Osteocyte (in vitro differentiated cells): ENCODE results near the gene TIAM2. TPM values are rescaled to one million over a fixed set of nuclear protein-coding genes. Genes with fewer than 3 reads are reported as not detected.
"Not testable (repeated sequence)": the region's sequence is repeated elsewhere in the genome, so short reads cannot be mapped to it uniquely, and the experiment has no call there.

Source experiments
- DNase-seq: peaks from one replicate; pipeline ENCODE4 v3.0.0; 2021; ENCODE audit warnings: mixed read lengths; ENCODE audit not compliant: unreplicated experiment; ENCODE audit errors: extremely low spot score
- H3K27ac Mint-ChIP-seq: one replicate; pipeline ENCODE4 v1.8.0; 2021; ENCODE audit warnings: mild to moderate bottlenecking, mixed read lengths; ENCODE audit not compliant: unreplicated experiment
- H3K27me3 Mint-ChIP-seq: one replicate; pipeline ENCODE4 v1.8.0; 2021; ENCODE audit warnings: mixed read lengths; ENCODE audit not compliant: unreplicated experiment
- H3K36me3 Mint-ChIP-seq: one replicate; pipeline ENCODE4 v1.8.0; 2021; ENCODE audit warnings: mixed read lengths; ENCODE audit not compliant: unreplicated experiment
- H3K4me1 Mint-ChIP-seq: one replicate; pipeline ENCODE4 v1.8.0; 2021; ENCODE audit warnings: mixed read lengths; ENCODE audit not compliant: unreplicated experiment
- H3K4me3 Mint-ChIP-seq: one replicate; pipeline ENCODE4 v1.8.0; 2021; ENCODE audit warnings: mild to moderate bottlenecking, moderate library complexity, mixed read lengths; ENCODE audit not compliant: unreplicated experiment
- H3K9me3 Mint-ChIP-seq: one replicate; pipeline ENCODE4 v1.8.0; 2021; ENCODE audit warnings: mixed read lengths; ENCODE audit not compliant: unreplicated experiment
- CTCF ChIP-seq: fragments of 200-600 bp; sonication (generic); IDR thresholded peaks from 2 replicates; pipeline ENCODE4 v1.5.0; 2021; ENCODE audit warnings: antibody characterized with exemption, mild to moderate bottlenecking, moderate library complexity
- total RNA-seq: library from RNA; stranded (reverse); gene quantifications from 2 replicates; pipeline ENCODE4 v1.2.1, GENCODE V29; 2021

TIAM2 gene
- total RNA-seq, 1 donor from 2014 or later = 11.2 TPM

GRCh38 chr6:155212616-155213380 lies 217.7 kb downstream of the TIAM2 start:
- Mint-ChIP-seq H3K27ac (no peak overlapping the region), H3K36me3 (no peaks in the 10 kb centered on the region), H3K9me3 (peaks cover 8% of the 10 kb centered on the region), H3K27me3 (peaks cover 2% of the 10 kb centered on the region), H3K4me3 (no peak overlapping the region), H3K4me1 (peaks cover 10% of the 10 kb centered on the region)
- no peak for DNase-seq
- TF ChIP-seq CTCF = no peak

GRCh38 chr6:155213611-155214372 lies 218.7 kb downstream of the TIAM2 start:
- H3K9me3 Mint-ChIP-seq = peaks cover 8% of the 10 kb centered on the region
- H3K36me3 Mint-ChIP-seq = no peaks in the 10 kb centered on the region
- peaks cover 2% of the 10 kb centered on the region for H3K27me3 Mint-ChIP-seq

GRCh38 chr6:155215906-155216305 lies 220.8 kb downstream of the TIAM2 start:
- Mint-ChIP-seq H3K36me3 (peaks cover 3% of the 10 kb centered on the region), H3K4me1 (peaks cover 17% of the 10 kb centered on the region), H3K27me3 (peaks cover 2% of the 10 kb centered on the region), H3K4me3 (no peak overlapping the region), H3K9me3 (peaks cover 8% of the 10 kb centered on the region), H3K27ac (no peak overlapping the region)
- no peak for DNase-seq
- no peak for TF ChIP-seq CTCF

More at GRCh38 chr6:155213611-155214372, 218.7 kb downstream of the TIAM2 start:
- no peak for DNase-seq
- H3K27ac Mint-ChIP-seq = no peak overlapping the region
- no peak for TF ChIP-seq CTCF
- H3K4me3 Mint-ChIP-seq = no peak overlapping the region
- peaks cover 10% of the 10 kb centered on the region for H3K4me1 Mint-ChIP-seq

GRCh38 chr6:155216312-155217046 lies 221.4 kb downstream of the TIAM2 start:
- H3K4me3 Mint-ChIP-seq = no peak overlapping the region
- peaks cover 17% of the 10 kb centered on the region for H3K4me1 Mint-ChIP-seq
- no peak overlapping the region for H3K27ac Mint-ChIP-seq
- H3K27me3 Mint-ChIP-seq = peaks cover 2% of the 10 kb centered on the region
- no peak for TF ChIP-seq CTCF
- H3K9me3 Mint-ChIP-seq = peaks cover 8% of the 10 kb centered on the region
- no peak for DNase-seq
- H3K36me3 Mint-ChIP-seq = peaks cover 3% of the 10 kb centered on the region

GRCh38 chr6:155218711-155219110 lies 223.6 kb downstream of the TIAM2 start:
- H3K4me3 Mint-ChIP-seq, H3K9me3 Mint-ChIP-seq, H3K36me3 Mint-ChIP-seq, DNase-seq, H3K27me3 Mint-ChIP-seq, H3K27ac Mint-ChIP-seq: not testable (repeated sequence)
- peaks cover 16% of the 10 kb centered on the region for H3K4me1 Mint-ChIP-seq
